ENCODE results near the gene TNIK. TPM values are rescaled to one million over a fixed set of nuclear protein-coding genes. Genes with fewer than 3 reads are reported as not detected.

The TNIK gene
- total RNA-seq, 4 donors from 2014 or later, result 32.9 to 52.0 (median 40.2) TPM

DNA sequence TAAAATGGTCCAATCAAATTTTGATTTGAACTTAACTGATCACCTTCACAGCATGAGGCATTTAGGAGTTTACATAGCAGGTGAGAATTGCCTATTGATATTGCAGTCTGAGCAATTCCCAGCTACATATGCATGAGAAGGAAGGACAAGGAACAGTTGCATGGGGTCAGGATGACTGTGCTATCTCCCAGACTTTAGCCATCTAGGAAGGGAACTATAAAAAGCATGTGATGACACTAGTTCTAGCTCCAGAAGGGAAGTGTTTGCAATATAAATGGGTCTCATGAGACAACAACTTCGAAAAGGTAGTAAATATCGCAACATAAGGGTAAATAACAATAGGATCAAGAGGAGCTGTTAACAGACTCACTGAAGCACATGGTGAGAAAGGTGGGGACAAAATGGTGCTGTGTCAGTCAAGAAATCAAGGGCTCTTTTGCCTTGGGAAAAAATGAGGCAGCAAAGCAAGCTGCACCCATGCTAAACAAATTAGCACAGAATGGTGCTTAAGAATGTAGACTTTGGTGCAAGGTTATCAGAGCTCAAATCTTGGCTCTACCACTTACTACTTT lies 343.3 kb downstream of the TNIK start:
- in situ Hi-C loops (cut with MboI; ENCODE audit: low pct_ligation_motif_present in 1 of 4, low pct_unique_long_range_greater_than_20kb in 1 of 4, low sequenced_read_pairs in 3 of 4), result no loop called here
- 89 to 91% methylated on average over 2 of the region's 2 CpGs for WGBS, 2 donors (ENCODE audit: low coverage in 1 of 2)
- H3K27ac ChIP-seq, result no peak overlapping the region

GRCh38 chr3:171116365-171116764 lies 343.8 kb downstream of the TNIK start:
- Histone ChIP-seq H3K4me3 (no peak overlapping the region), H3K36me3 (peaks cover 0 to 6% (median 2%) of the 10 kb centered on the region in 4 donors), H3K9me3 (no peaks in the 10 kb centered on the region), H3K27ac (no peak overlapping the region), H3K4me1 (no peaks in the 10 kb centered on the region), H3K27me3 (no peaks in the 10 kb centered on the region)
- TF ChIP-seq CTCF (IDR thresholded peaks at IDR 0.05) (no peak), EP300 (IDR thresholded peaks at IDR 0.05; ENCODE audit: low read depth) (no peak), POLR2A (IDR thresholded peaks at IDR 0.05) (no peak), POLR2AphosphoS5 (IDR thresholded peaks at IDR 0.05) (no peak)
- intact Hi-C loops (cut with DNase I; ENCODE audit: low total_unique reads), result no loop called here
- in situ Hi-C loops (cut with MboI; ENCODE audit: low pct_ligation_motif_present in 1 of 4, low pct_unique_long_range_greater_than_20kb in 1 of 4, low sequenced_read_pairs in 3 of 4), result no loop called here
- no peak for DNase-seq

More for the DNA sequence above, 343.3 kb downstream of the TNIK start:
- Histone ChIP-seq H3K27me3 (no peaks in the 10 kb centered on the region), H3K9me3 (no peaks in the 10 kb centered on the region), H3K4me1 (no peaks in the 10 kb centered on the region), H3K4me3 (no peak overlapping the region), H3K36me3 (peaks cover 0 to 6% (median 3%) of the 10 kb centered on the region in 4 donors)
- intact Hi-C loops (cut with DNase I; ENCODE audit: low total_unique reads), result no loop called here
- no peak for DNase-seq
- TF ChIP-seq POLR2AphosphoS5 (IDR thresholded peaks at IDR 0.05), result no peak
- no peak for TF ChIP-seq CTCF (IDR thresholded peaks at IDR 0.05)
- TF ChIP-seq EP300 (IDR thresholded peaks at IDR 0.05; ENCODE audit: low read depth), result no peak
- TF ChIP-seq POLR2A (IDR thresholded peaks at IDR 0.05), result no peak

DNA sequence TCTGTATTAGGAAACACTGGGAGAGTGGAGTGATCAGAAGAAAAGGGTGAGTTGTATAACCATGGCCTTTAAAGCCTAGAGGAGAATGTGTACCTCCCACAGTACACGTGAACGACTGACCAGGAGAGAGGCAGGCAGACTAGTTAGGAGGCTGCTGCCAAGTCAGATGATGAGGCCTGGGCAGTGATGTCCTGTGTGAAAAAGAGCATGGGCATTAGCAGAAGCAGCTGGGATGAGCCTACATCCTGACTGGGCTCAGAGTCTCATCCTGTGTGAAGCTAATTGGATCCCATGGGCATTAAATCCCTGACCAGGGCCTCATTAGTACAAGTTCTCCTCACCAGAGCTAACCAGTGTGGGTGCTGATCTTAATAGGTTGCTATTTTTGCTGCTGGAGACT lies 344.5 kb downstream of the TNIK start:
- no peak for TF ChIP-seq POLR2AphosphoS5 (IDR thresholded peaks at IDR 0.05)
- no peak for TF ChIP-seq POLR2A (IDR thresholded peaks at IDR 0.05)
- no peak for TF ChIP-seq EP300 (IDR thresholded peaks at IDR 0.05; ENCODE audit: low read depth)
- TF ChIP-seq CTCF (IDR thresholded peaks at IDR 0.05), result no peak
- Histone ChIP-seq H3K27me3 (no peaks in the 10 kb centered on the region), H3K27ac (no peak overlapping the region), H3K4me1 (no peaks in the 10 kb centered on the region), H3K9me3 (no peaks in the 10 kb centered on the region), H3K4me3 (no peak overlapping the region), H3K36me3 (peaks cover 0 to 13% (median 0%) of the 10 kb centered on the region in 4 donors)
- WGBS, 2 donors (ENCODE audit: low coverage in 1 of 2), result 90 to 100% methylated on average over 2 of the region's 2 CpGs
- DNase-seq, result no peak
- in situ Hi-C loops (cut with MboI; ENCODE audit: low pct_ligation_motif_present in 1 of 4, low pct_unique_long_range_greater_than_20kb in 1 of 4, low sequenced_read_pairs in 3 of 4), result no loop called here
- intact Hi-C loops (cut with DNase I; ENCODE audit: low total_unique reads), result no loop called here

GRCh38 chr3:171113716-171114115 lies 346.5 kb downstream of the TNIK start:
- no peaks in the 10 kb centered on the region for H3K4me1 ChIP-seq
- 74 to 77% methylated on average over 3 of the region's 3 CpGs for WGBS, 2 donors (ENCODE audit: low coverage in 1 of 2)
- no peak overlapping the region for H3K4me3 ChIP-seq
- peaks cover 0 to 23% (median 3%) of the 10 kb centered on the region in 4 donors for H3K36me3 ChIP-seq
- in situ Hi-C loops (cut with MboI; ENCODE audit: low pct_ligation_motif_present in 1 of 4, low pct_unique_long_range_greater_than_20kb in 1 of 4, low sequenced_read_pairs in 3 of 4), result no loop called here
- H3K27me3 ChIP-seq, result no peaks in the 10 kb centered on the region
- H3K27ac ChIP-seq, result no peak overlapping the region
- TF ChIP-seq POLR2AphosphoS5 (IDR thresholded peaks at IDR 0.05), result no peak
- no peak for TF ChIP-seq POLR2A (IDR thresholded peaks at IDR 0.05)
- H3K9me3 ChIP-seq, result no peaks in the 10 kb centered on the region
- intact Hi-C loops (cut with DNase I; ENCODE audit: low total_unique reads), result no loop called here
- no peak for DNase-seq

GRCh38 chr3:171110715-171111114 lies 349.5 kb downstream of the TNIK start:
- no peaks in the 10 kb centered on the region for H3K9me3 ChIP-seq
- WGBS, 2 donors (ENCODE audit: low coverage in 1 of 2), result 88 to 91% methylated on average over 1 to 4 of the region's 4 CpGs
- no peak for TF ChIP-seq POLR2A (IDR thresholded peaks at IDR 0.05)
- no peak for TF ChIP-seq POLR2AphosphoS5 (IDR thresholded peaks at IDR 0.05)
- no peak for TF ChIP-seq CTCF (IDR thresholded peaks at IDR 0.05)
- TF ChIP-seq EP300 (IDR thresholded peaks at IDR 0.05; ENCODE audit: low read depth), result no peak
- no peak overlapping the region for H3K4me3 ChIP-seq
- no peaks in the 10 kb centered on the region for H3K27me3 ChIP-seq
- H3K36me3 ChIP-seq, result peaks cover 0 to 30% (median 4%) of the 10 kb centered on the region in 4 donors
- in situ Hi-C loops (cut with MboI; ENCODE audit: low pct_ligation_motif_present in 1 of 4, low pct_unique_long_range_greater_than_20kb in 1 of 4, low sequenced_read_pairs in 3 of 4) (no loop called here), intact Hi-C loops (cut with DNase I; ENCODE audit: low total_unique reads) (no loop called here)
- no peak overlapping the region for H3K27ac ChIP-seq
- DNase-seq, result no peak
- H3K4me1 ChIP-seq, result no peaks in the 10 kb centered on the region
